HepG2 (cell line): ENCODE data around the gene SMAD6. TPM values are rescaled to one million over a fixed set of nuclear protein-coding genes. Genes with fewer than 3 reads are reported as not detected.
A peak's percentile ranks its signal among the peaks of the same experiment; 100 is the strongest.

ENCODE experiments used
- AGO2 ChIP-seq: fragments of 200-400 bp; formaldehyde crosslinking; optimal IDR thresholded peaks from 2 replicates; pipeline ENCODE3; 2017; ENCODE audit warnings: mild to moderate bottlenecking, low read depth, low read length, moderate library complexity
- ATF7 ChIP-seq, 2 experiments: fragments of 450-650 bp in 1 of 2; sonication (generic) in 1 of 2; formaldehyde crosslinking in 1 of 2; IDR thresholded peaks; 2 replicates each; pipeline versions ENCODE4 v1.4.0 to v1.6.1; 2016 to 2020; ENCODE audit warnings: antibody characterized with exemption in 1 of 2, mild to moderate bottlenecking in 1 of 2, missing genetic modification reagents in 1 of 2
- CAMTA2 ChIP-seq: sonication (generic); formaldehyde crosslinking; IDR thresholded peaks from 2 replicates; pipeline ENCODE4 v1.4.0; 2020; ENCODE audit warnings: mild to moderate bottlenecking, missing genetic modification reagents, borderline replicate concordance
- CBX1 ChIP-seq: IDR thresholded peaks from one replicate; pipeline ENCODE4 v1.6.1; 2016; ENCODE audit warnings: antibody characterized with exemption, low read depth
- FIP1L1 ChIP-seq: fragments of 200-400 bp; formaldehyde crosslinking; IDR thresholded peaks from 2 replicates; pipeline ENCODE4 v1.6.1; 2018; ENCODE audit warnings: low read depth, mild to moderate bottlenecking, low read length, moderate library complexity, borderline replicate concordance; ENCODE audit not compliant: insufficient read depth
- FOXK2 ChIP-seq: fragments of 450-650 bp; IDR thresholded peaks from 2 replicates; pipeline ENCODE4 v1.6.1; 2016
- HMG20A ChIP-seq: IDR thresholded peaks from 2 replicates; pipeline ENCODE4 v1.6.1; 2016; ENCODE audit warnings: borderline replicate concordance
- HOXA7 ChIP-seq: sonication (generic); formaldehyde crosslinking; IDR thresholded peaks from 2 replicates; pipeline ENCODE4 v1.8.1; 2022; ENCODE audit warnings: mild to moderate bottlenecking, missing genetic modification reagents, moderate library complexity
- KLF13 ChIP-seq: sonication (generic); formaldehyde crosslinking; IDR thresholded peaks from 2 replicates; pipeline ENCODE4 v1.4.0; 2020; ENCODE audit warnings: mild to moderate bottlenecking, missing genetic modification reagents
- NR0B2 ChIP-seq: sonication (generic); formaldehyde crosslinking; IDR thresholded peaks from 2 replicates; pipeline ENCODE4 v1.4.0; 2020; ENCODE audit warnings: mild to moderate bottlenecking, missing genetic modification reagents
- NR2F1 ChIP-seq, 2 experiments: fragments of 450-650 bp in 1 of 2; formaldehyde crosslinking in 1 of 2; IDR thresholded peaks; 2 replicates each; pipeline versions ENCODE4 v1.5.0 to v1.6.1; 2016 to 2020; ENCODE audit warnings: mild to moderate bottlenecking in 1 of 2, missing compliant biosample characterization in 1 of 2, missing genetic modification reagents in 1 of 2, moderate library complexity in 1 of 2
- REPIN1 ChIP-seq: sonication (generic); formaldehyde crosslinking; IDR thresholded peaks from 2 replicates; pipeline ENCODE4 v1.8.0; 2022; ENCODE audit warnings: missing genetic modification reagents, low read depth, mild to moderate bottlenecking, borderline replicate concordance
- SIX4 ChIP-seq: sonication (generic); formaldehyde crosslinking; IDR thresholded peaks from 2 replicates; pipeline ENCODE4 v1.4.0; 2020; ENCODE audit warnings: missing genetic modification reagents
- SMC3 ChIP-seq: IDR thresholded peaks from 2 replicates; pipeline ENCODE4 v1.6.1; 2011; ENCODE audit warnings: low read length, improper control_type of control experiment
- THYN1 ChIP-seq: sonication (generic); formaldehyde crosslinking; IDR thresholded peaks from 2 replicates; pipeline ENCODE4 v1.8.1; 2023; ENCODE audit warnings: low read depth, mild to moderate bottlenecking, moderate library complexity, missing genetic modification reagents, borderline replicate concordance
- TRIM24 ChIP-seq: sonication (generic); formaldehyde crosslinking; IDR thresholded peaks from 2 replicates; pipeline ENCODE4 v1.8.0; 2022; ENCODE audit warnings: mild to moderate bottlenecking, missing genetic modification reagents
- ZBTB26 ChIP-seq: IDR thresholded peaks from 2 replicates; pipeline ENCODE4 v1.6.1; 2016; ENCODE audit warnings: missing compliant biosample characterization, missing genetic modification reagents, borderline replicate concordance
- ZNF224 ChIP-seq: sonication (generic); formaldehyde crosslinking; IDR thresholded peaks from 2 replicates; pipeline ENCODE4 v1.5.0; 2020; ENCODE audit warnings: mild to moderate bottlenecking, missing genetic modification reagents
- ZNF446 ChIP-seq: sonication (generic); formaldehyde crosslinking; IDR thresholded peaks from 2 replicates; pipeline ENCODE4 v1.5.0; 2020; ENCODE audit warnings: mild to moderate bottlenecking, missing genetic modification reagents
- ZNF546 ChIP-seq: sonication (generic); formaldehyde crosslinking; conservative IDR thresholded peaks from 2 replicates; pipeline ENCODE4 v1.8.1; 2023; ENCODE audit warnings: mild to moderate bottlenecking, missing genetic modification reagents
- ZNF616 ChIP-seq: sonication (generic); formaldehyde crosslinking; IDR thresholded peaks from 2 replicates; pipeline ENCODE4 v1.5.0; 2020; ENCODE audit warnings: low read depth, mild to moderate bottlenecking, missing genetic modification reagents
- ZNF670 ChIP-seq: sonication (generic); formaldehyde crosslinking; IDR thresholded peaks from 2 replicates; pipeline ENCODE4 v1.8.0; 2022; ENCODE audit warnings: mild to moderate bottlenecking, missing genetic modification reagents, borderline replicate concordance
- ZNF674 ChIP-seq: sonication (generic); formaldehyde crosslinking; IDR thresholded peaks from 2 replicates; pipeline ENCODE4 v1.5.0; 2020; ENCODE audit warnings: low read depth, mild to moderate bottlenecking, missing genetic modification reagents
- polyA plus RNA-seq, 8 experiments: library from polyadenylated mRNA; depleted of rRNA in 3 of 8; stranded (reverse) in 7 of 8; unstranded in 1 of 8; fragments of >200 nt; fragmentation: Illumina TruSeq in 4 of 8; extraction: Trizol in 4 of 8; gene quantifications; 2 replicates each; pipeline versions ENCODE4 v1.2.1 to v1.2.3, GENCODE V29; 2011 to 2016; ENCODE audit warnings: low read depth in 4 of 8, missing spikeins in 1 of 8, mixed read lengths in 1 of 8; ENCODE audit not compliant: insufficient read depth in 1 of 8
- total RNA-seq, 5 experiments: library from RNA; depleted of rRNA; stranded (reverse); fragments of >200 nt; fragmentation: Illumina TruSeq; extraction: Trizol; gene quantifications; 2 replicates each; pipeline ENCODE4 v1.2.3, GENCODE V29; 2016; ENCODE audit warnings: low read depth in 1 of 5
- TF ChIP-seq, protein P1 (sequence below): sonication (generic); formaldehyde crosslinking; conservative IDR thresholded peaks from 2 replicates; pipeline ENCODE4 v1.5.0; 2020; ENCODE audit warnings: missing genetic modification reagents
- TF ChIP-seq, protein P2 (sequence below): sonication (generic); formaldehyde crosslinking; IDR thresholded peaks from 2 replicates; pipeline ENCODE4 v1.4.0; 2020; ENCODE audit warnings: missing genetic modification reagents

Gene SMAD6
- total and polyA plus RNA-seq, 2 of the 13 experiments (the other 11 are each of a cell fraction or from before 2014, with no cell fraction given): 3.3 to 4.4 TPM

DNA sequence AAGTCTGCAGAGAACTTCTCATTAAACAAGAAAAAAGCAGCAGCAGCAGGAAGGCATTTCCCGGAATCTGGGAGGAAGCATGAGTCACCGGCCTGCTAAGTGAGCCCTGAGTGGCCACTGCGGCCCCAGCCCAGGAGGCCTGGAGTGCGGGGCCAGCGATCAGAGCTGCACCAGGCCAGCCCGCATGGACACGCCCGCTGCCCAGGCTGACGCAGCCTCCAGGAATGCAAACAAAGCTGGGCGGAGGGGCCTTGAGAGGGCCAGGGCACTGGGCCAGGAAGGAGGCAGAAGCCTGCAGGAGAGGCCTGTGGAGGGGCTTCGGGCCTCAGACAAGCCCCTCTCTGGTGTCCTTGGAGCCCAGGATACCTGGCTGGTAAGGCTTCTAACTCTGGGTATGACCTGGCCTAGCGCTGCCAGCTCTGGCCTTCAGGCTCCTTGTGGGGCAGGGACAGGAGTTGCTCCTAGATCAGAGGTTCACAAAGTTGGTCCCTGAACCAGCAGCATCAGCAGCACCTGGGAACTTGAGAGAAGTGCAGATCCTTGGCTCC, 101.2 kb downstream of the SMAD6 start (continued):
- TF ChIP-seq ATF7 (IDR thresholded peaks at IDR 0.05) (no peak), ATF7 (CRISPR knock-in tag; IDR thresholded peaks at IDR 0.05) (no peak), REPIN1 (CRISPR knock-in tag) (no peak), HMG20A (peak; percentile 78; the same call in 1 of the 2 replicates), ZBTB26 (CRISPR knock-in tag) (no peak), SIX4 (CRISPR knock-in tag) (0 out of 2 replicates have a peak, but pooled peaks have one; percentile 30), ZNF546 (no peak), FIP1L1 (no peak), FOXK2 (no peak), CAMTA2 (no peak), ZNF670 (no peak; the same call in 1 of the 2 replicates), ZNF224 (CRISPR knock-in tag) (no peak), TRIM24 (CRISPR knock-in tag) (no peak), NR0B2 (CRISPR knock-in tag) (no peak), SMC3 (no peak), AGO2 (no peak), KLF13 (no peak), CBX1 (no peak), ZNF674 (CRISPR knock-in tag) (no peak), HOXA7 (CRISPR knock-in tag) (no peak), THYN1 (CRISPR knock-in tag) (no peak), ZNF616 (CRISPR knock-in tag) (no peak), NR2F1 (CRISPR knock-in tag; IDR thresholded peaks at IDR 0.05) (no peak), ZNF446 (CRISPR knock-in tag) (no peak)
- TF ChIP-seq, protein P1, sequence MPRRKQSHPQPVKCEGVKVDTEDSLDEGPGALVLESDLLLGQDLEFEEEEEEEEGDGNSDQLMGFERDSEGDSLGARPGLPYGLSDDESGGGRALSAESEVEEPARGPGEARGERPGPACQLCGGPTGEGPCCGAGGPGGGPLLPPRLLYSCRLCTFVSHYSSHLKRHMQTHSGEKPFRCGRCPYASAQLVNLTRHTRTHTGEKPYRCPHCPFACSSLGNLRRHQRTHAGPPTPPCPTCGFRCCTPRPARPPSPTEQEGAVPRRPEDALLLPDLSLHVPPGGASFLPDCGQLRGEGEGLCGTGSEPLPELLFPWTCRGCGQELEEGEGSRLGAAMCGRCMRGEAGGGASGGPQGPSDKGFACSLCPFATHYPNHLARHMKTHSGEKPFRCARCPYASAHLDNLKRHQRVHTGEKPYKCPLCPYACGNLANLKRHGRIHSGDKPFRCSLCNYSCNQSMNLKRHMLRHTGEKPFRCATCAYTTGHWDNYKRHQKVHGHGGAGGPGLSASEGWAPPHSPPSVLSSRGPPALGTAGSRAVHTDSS: peak; percentile 95; the same call in 1 of the 2 replicates
- TF ChIP-seq, protein P2, sequence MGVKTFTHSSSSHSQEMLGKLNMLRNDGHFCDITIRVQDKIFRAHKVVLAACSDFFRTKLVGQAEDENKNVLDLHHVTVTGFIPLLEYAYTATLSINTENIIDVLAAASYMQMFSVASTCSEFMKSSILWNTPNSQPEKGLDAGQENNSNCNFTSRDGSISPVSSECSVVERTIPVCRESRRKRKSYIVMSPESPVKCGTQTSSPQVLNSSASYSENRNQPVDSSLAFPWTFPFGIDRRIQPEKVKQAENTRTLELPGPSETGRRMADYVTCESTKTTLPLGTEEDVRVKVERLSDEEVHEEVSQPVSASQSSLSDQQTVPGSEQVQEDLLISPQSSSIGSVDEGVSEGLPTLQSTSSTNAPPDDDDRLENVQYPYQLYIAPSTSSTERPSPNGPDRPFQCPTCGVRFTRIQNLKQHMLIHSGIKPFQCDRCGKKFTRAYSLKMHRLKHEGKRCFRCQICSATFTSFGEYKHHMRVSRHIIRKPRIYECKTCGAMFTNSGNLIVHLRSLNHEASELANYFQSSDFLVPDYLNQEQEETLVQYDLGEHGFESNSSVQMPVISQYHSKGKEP (CRISPR knock-in tag): no peak
